ENCODE results near the gene PYHIN1.

PYHIN1 gene

DNA sequence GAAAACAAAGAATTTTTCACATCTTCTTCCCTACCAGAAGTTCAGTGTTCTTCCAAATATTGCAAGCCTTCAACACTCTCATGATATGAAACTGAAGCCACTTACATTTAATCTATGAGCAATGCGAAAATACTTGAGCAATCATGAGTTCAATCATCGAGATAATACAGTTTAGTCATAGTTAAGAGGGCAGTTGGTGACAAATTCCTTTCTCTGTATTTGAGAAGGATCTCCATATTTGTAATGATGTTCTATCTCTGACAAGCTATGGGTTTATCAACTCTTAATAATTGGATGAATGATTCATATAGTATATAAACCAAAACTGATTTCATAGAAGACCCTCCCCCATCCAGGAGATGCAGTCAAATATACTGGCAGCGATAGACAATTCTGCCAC is 29.7 kb upstream of the PYHIN1 start:
- no peaks in the 10 kb centered on the region for H3K9me3 ChIP-seq (ENCODE audit: low read length)
- H3K4me3 ChIP-seq (ENCODE audit: low read depth, low read length, poor library complexity, severe bottlenecking), result no peak overlapping the region
- H3K27ac ChIP-seq (ENCODE audit: low read depth, low read length, poor library complexity, severe bottlenecking), result no peak overlapping the region
- no peaks in the 10 kb centered on the region for H3K9me2 ChIP-seq (ENCODE audit: low read depth, low read length)
- no peaks in the 10 kb centered on the region for H3K4me1 ChIP-seq (ENCODE audit: insufficient read depth, low read length, severe bottlenecking)
- no peak overlapping the region for H3K9ac ChIP-seq (ENCODE audit: low read length)
- H3K4me2 ChIP-seq (ENCODE audit: low read length), result no peak overlapping the region
- H3K36me3 ChIP-seq (ENCODE audit: insufficient read depth, low read length), result no peaks in the 10 kb centered on the region
- H3F3A ChIP-seq (ENCODE audit: insufficient read depth, low read length), result no peaks in the 10 kb centered on the region
- H3K27me3 ChIP-seq (ENCODE audit: insufficient read depth, low read length), result no peaks in the 10 kb centered on the region
- H4K20me1 ChIP-seq (ENCODE audit: insufficient read depth, low read length), result no peaks in the 10 kb centered on the region
- TF ChIP-seq, protein P1, sequence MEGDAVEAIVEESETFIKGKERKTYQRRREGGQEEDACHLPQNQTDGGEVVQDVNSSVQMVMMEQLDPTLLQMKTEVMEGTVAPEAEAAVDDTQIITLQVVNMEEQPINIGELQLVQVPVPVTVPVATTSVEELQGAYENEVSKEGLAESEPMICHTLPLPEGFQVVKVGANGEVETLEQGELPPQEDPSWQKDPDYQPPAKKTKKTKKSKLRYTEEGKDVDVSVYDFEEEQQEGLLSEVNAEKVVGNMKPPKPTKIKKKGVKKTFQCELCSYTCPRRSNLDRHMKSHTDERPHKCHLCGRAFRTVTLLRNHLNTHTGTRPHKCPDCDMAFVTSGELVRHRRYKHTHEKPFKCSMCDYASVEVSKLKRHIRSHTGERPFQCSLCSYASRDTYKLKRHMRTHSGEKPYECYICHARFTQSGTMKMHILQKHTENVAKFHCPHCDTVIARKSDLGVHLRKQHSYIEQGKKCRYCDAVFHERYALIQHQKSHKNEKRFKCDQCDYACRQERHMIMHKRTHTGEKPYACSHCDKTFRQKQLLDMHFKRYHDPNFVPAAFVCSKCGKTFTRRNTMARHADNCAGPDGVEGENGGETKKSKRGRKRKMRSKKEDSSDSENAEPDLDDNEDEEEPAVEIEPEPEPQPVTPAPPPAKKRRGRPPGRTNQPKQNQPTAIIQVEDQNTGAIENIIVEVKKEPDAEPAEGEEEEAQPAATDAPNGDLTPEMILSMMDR (IDR thresholded peaks at IDR 0.05; ENCODE audit: low read length), result no peak
- no peak for TF ChIP-seq EZH2 (IDR thresholded peaks at IDR 0.05; ENCODE audit: borderline replicate concordance, low read length)
- H2AFZ ChIP-seq (ENCODE audit: low read length), result no peak overlapping the region
- H3K79me2 ChIP-seq (ENCODE audit: insufficient read depth, low read length), result no peaks in the 10 kb centered on the region

DNA sequence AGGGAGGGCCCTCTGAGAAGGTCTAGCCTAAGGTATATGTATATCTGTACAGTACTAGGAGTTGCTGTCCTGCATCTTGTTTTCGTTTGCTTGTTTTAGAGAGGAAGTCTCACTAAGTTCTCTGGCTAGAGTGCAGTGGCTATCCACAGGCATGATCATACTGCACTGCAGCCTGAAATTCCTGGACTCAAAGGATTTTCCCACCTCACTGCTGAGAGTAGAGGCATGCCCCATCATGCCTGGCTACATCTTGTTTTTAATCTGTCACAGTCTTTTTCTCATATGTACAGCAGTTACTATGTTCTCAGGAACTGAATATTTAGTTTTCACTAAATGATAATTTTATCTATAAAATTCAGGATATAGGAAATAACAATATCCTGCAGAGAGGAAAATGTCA is 15.3 kb upstream of the PYHIN1 start:
- Histone ChIP-seq H4K20me1 (ENCODE audit: insufficient read depth, low read length) (no peaks in the 10 kb centered on the region), H3K79me2 (ENCODE audit: insufficient read depth, low read length) (no peaks in the 10 kb centered on the region), H3K27ac (ENCODE audit: low read depth, low read length, poor library complexity, severe bottlenecking) (no peak overlapping the region), H3K36me3 (ENCODE audit: insufficient read depth, low read length) (no peaks in the 10 kb centered on the region), H3K4me1 (ENCODE audit: insufficient read depth, low read length, severe bottlenecking) (no peaks in the 10 kb centered on the region), H3K9me2 (ENCODE audit: low read depth, low read length) (no peaks in the 10 kb centered on the region), H3K9me3 (ENCODE audit: low read length) (peaks cover 14% of the 10 kb centered on the region), H2AFZ (ENCODE audit: low read length) (no peak overlapping the region), H3K4me2 (ENCODE audit: low read length) (no peak overlapping the region), H3K27me3 (ENCODE audit: insufficient read depth, low read length) (no peaks in the 10 kb centered on the region), H3K9ac (ENCODE audit: low read length) (no peak overlapping the region), H3K4me3 (ENCODE audit: low read depth, low read length, poor library complexity, severe bottlenecking) (no peak overlapping the region), H3F3A (ENCODE audit: insufficient read depth, low read length) (no peaks in the 10 kb centered on the region)
- TF ChIP-seq, protein P1 (IDR thresholded peaks at IDR 0.05; ENCODE audit: low read length), result no peak
- TF ChIP-seq EZH2 (IDR thresholded peaks at IDR 0.05; ENCODE audit: borderline replicate concordance, low read length), result no peak

DNA sequence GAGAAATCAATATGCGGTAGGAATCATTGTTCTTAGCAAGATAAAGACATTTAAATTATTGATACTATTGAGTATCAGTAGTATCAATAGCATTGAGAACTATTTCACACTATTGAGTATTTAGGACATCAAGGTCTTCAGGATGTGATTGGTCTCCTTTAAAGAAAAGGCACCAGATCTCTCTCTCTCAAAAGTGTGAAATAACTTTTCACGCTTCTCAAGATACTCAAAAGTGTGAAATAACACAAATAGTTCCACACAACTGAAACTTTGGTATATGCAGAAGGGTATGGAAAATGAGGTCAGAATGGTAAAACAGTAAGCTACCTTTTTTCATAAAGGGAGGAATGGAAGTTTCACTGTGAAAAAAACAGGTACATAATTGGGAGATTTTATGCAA is 6.7 kb upstream of the PYHIN1 start:
- H2AFZ ChIP-seq (ENCODE audit: low read length), result no peak overlapping the region
- H3K27me3 ChIP-seq (ENCODE audit: insufficient read depth, low read length), result no peaks in the 10 kb centered on the region
- H4K20me1 ChIP-seq (ENCODE audit: insufficient read depth, low read length), result no peaks in the 10 kb centered on the region
- no peaks in the 10 kb centered on the region for H3F3A ChIP-seq (ENCODE audit: insufficient read depth, low read length)
- no peak overlapping the region for H3K4me2 ChIP-seq (ENCODE audit: low read length)
- H3K36me3 ChIP-seq (ENCODE audit: insufficient read depth, low read length), result no peaks in the 10 kb centered on the region; the same call in 1 of the 2 replicates
- H3K9me2 ChIP-seq (ENCODE audit: low read depth, low read length), result no peaks in the 10 kb centered on the region
- H3K4me3 ChIP-seq (ENCODE audit: low read depth, low read length, poor library complexity, severe bottlenecking), result no peak overlapping the region
- no peak overlapping the region for H3K9ac ChIP-seq (ENCODE audit: low read length)
- peaks cover 17% of the 10 kb centered on the region for H3K9me3 ChIP-seq (ENCODE audit: low read length)
- TF ChIP-seq, protein P1 (IDR thresholded peaks at IDR 0.05; ENCODE audit: low read length), result no peak
- TF ChIP-seq EZH2 (IDR thresholded peaks at IDR 0.05; ENCODE audit: borderline replicate concordance, low read length), result no peak
- H3K4me1 ChIP-seq (ENCODE audit: insufficient read depth, low read length, severe bottlenecking), result peaks cover 1% of the 10 kb centered on the region
- no peak overlapping the region for H3K27ac ChIP-seq (ENCODE audit: low read depth, low read length, poor library complexity, severe bottlenecking)
- no peaks in the 10 kb centered on the region for H3K79me2 ChIP-seq (ENCODE audit: insufficient read depth, low read length)

Measured in OCI-LY1 (cell line).